Neural crest cell (in vitro differentiated cells): Measurements from ENCODE around the gene RPL15. TPM values are rescaled to one million over a fixed set of nuclear protein-coding genes. Genes with fewer than 3 reads are reported as not detected.

Experiments used
- DNase-seq: peaks from one replicate; pipeline ENCODE4 v3.0.0; 2021; ENCODE audit warnings: low read depth, mixed read lengths, low spot score
- H3K27ac Mint-ChIP-seq: one replicate; pipeline ENCODE4 v1.8.0; 2021; ENCODE audit warnings: mild to moderate bottlenecking, mixed read lengths; ENCODE audit not compliant: unreplicated experiment
- H3K27me3 Mint-ChIP-seq: 2 replicates; pipeline ENCODE4 v1.8.0; 2021; ENCODE audit warnings: low read depth, mild to moderate bottlenecking, mixed read lengths
- H3K36me3 Mint-ChIP-seq: 2 replicates; pipeline ENCODE4 v1.8.0; 2021; ENCODE audit warnings: low read depth, mild to moderate bottlenecking, mixed read lengths
- H3K4me1 Mint-ChIP-seq: 2 replicates; pipeline ENCODE4 v1.8.0; 2021; ENCODE audit warnings: mixed read lengths
- H3K4me3 Mint-ChIP-seq: one replicate; pipeline ENCODE4 v1.8.0; 2021; ENCODE audit warnings: mild to moderate bottlenecking, mixed read lengths
- H3K9me3 Mint-ChIP-seq: 2 replicates; pipeline ENCODE4 v1.8.0; 2021; ENCODE audit warnings: mixed read lengths
- total RNA-seq: library from RNA; stranded (reverse); gene quantifications from 2 replicates; pipeline ENCODE4 v1.2.1, GENCODE V29; 2021
- TF ChIP-seq, protein P1 (sequence below): fragments of 200-600 bp; sonication (generic); conservative IDR thresholded peaks from 2 replicates; pipeline ENCODE4 v1.5.0; 2021; ENCODE audit warnings: antibody characterized with exemption, mild to moderate bottlenecking

The RPL15 gene
- total RNA-seq, 1 donor from 2014 or later = 2,019 TPM

DNA sequence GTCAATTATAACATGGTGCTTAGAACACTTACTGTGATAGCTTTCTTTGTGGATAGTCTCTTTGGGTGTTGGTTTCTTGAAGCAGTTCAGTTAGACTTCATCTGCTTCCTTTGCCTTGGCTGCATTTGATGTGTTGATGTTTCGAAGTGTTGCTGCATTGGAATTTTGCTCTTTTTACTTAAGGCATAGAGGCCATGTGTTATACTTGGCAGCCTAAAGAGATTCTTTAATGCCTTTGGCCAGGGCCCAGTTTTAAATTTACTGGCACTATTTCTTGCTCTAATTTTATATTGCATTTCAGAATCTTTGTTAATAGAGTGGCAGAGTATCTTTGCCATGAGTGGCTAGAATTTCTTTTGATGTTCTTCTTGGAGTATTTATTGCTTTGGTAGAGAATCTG is 49.4 kb downstream of the RPL15 start:
- Mint-ChIP-seq H3K27ac (no peak overlapping the region), H3K4me3 (no peak overlapping the region), H3K27me3 (no peaks in the 10 kb centered on the region), H3K9me3 (no peaks in the 10 kb centered on the region), H3K36me3 (peaks cover 8% of the 10 kb centered on the region), H3K4me1 (no peaks in the 10 kb centered on the region)
- no peak for DNase-seq
- TF ChIP-seq, protein P1, sequence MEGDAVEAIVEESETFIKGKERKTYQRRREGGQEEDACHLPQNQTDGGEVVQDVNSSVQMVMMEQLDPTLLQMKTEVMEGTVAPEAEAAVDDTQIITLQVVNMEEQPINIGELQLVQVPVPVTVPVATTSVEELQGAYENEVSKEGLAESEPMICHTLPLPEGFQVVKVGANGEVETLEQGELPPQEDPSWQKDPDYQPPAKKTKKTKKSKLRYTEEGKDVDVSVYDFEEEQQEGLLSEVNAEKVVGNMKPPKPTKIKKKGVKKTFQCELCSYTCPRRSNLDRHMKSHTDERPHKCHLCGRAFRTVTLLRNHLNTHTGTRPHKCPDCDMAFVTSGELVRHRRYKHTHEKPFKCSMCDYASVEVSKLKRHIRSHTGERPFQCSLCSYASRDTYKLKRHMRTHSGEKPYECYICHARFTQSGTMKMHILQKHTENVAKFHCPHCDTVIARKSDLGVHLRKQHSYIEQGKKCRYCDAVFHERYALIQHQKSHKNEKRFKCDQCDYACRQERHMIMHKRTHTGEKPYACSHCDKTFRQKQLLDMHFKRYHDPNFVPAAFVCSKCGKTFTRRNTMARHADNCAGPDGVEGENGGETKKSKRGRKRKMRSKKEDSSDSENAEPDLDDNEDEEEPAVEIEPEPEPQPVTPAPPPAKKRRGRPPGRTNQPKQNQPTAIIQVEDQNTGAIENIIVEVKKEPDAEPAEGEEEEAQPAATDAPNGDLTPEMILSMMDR = no peak

DNA sequence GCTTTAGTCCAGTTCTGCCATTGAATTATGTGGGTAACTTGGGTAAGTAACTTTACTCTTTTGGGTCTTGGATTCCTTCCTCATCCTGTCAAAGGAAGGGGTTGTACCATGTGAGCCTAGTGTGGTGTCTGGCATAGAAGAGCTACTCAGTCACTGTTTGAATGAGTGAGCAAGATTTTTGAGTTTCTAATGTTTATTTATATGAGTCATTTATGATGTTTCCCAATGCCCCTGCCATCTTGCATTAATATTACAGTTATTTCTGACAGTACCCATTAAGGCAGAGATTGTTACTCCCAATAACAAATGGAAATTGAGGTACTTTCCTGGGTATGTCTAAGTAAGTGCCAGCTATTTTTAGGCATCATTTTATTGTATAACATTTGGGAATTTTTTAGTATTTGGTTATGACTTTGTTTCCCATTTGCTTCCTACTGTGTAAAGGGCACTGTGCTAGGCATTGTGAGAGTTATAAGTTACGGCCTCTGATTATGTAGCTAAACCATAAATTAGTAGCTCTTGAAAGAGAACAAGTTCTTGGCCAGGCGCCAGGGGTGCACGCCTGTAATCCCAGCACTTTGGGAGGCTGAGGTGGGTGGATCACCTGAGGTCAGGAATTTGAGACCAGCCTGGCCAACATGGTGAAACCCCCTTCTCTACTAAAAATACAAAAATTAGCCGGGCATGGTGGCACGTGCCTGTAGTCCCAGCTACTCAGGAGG is 51.7 kb downstream of the RPL15 start:
- TF ChIP-seq, protein P1 = no peak
- no peaks in the 10 kb centered on the region for H3K9me3 Mint-ChIP-seq
- no peak overlapping the region for H3K4me3 Mint-ChIP-seq
- no peaks in the 10 kb centered on the region for H3K4me1 Mint-ChIP-seq
- H3K27ac Mint-ChIP-seq = no peak overlapping the region
- H3K36me3 Mint-ChIP-seq = peaks cover 4% of the 10 kb centered on the region
- no peaks in the 10 kb centered on the region for H3K27me3 Mint-ChIP-seq
- DNase-seq = no peak

DNA sequence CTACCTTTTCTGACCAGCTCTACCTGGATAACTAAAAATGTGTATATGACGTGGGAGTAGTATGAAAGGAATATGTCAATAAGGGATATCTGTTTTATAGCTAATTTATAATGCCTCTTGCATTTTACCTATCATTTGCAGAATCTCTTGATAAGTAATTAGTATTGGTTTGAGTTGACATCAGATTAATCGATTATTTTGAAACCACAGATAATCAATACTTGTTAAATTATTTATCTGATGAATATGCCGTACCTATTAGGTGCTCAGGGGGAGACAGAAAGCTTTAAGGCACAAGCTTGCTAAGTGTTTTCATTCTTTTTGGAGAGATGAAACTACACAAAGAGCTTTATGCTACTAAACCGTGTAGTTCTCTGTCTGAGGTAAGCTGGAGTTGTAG is 52.5 kb downstream of the RPL15 start:
- Mint-ChIP-seq H3K9me3 (no peaks in the 10 kb centered on the region), H3K27ac (no peak overlapping the region), H3K4me1 (no peaks in the 10 kb centered on the region), H3K36me3 (peaks cover 4% of the 10 kb centered on the region), H3K27me3 (no peaks in the 10 kb centered on the region), H3K4me3 (no peak overlapping the region)
- DNase-seq = no peak
- TF ChIP-seq, protein P1 = no peak

Other genes with a start within 250 kb of the RPL15 start
- 86.2 and 89.9 TPM in 2 replicates for gene UBE2E1, start 111.2 kb upstream of the RPL15 start, total RNA-seq
- gene NKIRAS1, start 142 bp upstream of the RPL15 start, total RNA-seq = 8.8 and 9.7 TPM in 2 replicates
- 8.6 and 10.0 TPM in 2 replicates for gene NR1D2, start 28.2 kb downstream of the RPL15 start, total RNA-seq